Rectal smooth muscle tissue (tissue), 1 donor: ENCODE data around the gene P2RX3.

Experiments
- H3K27ac ChIP-seq: one replicate; pipeline ENCODE4 v1.7.0; 2013; ENCODE audit warnings: low read depth, low read length, inconsistent platforms
- H3K27me3 ChIP-seq: one replicate; pipeline ENCODE4 v1.7.0; 2013; ENCODE audit warnings: low read length; ENCODE audit not compliant: control insufficient read depth, insufficient read depth
- H3K36me3 ChIP-seq: one replicate; pipeline ENCODE4 v1.7.0; 2013; ENCODE audit warnings: low read length; ENCODE audit not compliant: control insufficient read depth, insufficient read depth
- H3K4me1 ChIP-seq: one replicate; pipeline ENCODE4 v1.7.0; 2013; ENCODE audit warnings: low read length; ENCODE audit not compliant: control insufficient read depth, insufficient read depth
- H3K4me3 ChIP-seq: one replicate; pipeline ENCODE4 v1.7.0; 2013; ENCODE audit warnings: low read length
- H3K9ac ChIP-seq: one replicate; pipeline ENCODE4 v1.7.0; 2013; ENCODE audit warnings: low read length

The P2RX3 gene

GRCh38 chr11:57323167-57323854, 14.8 kb upstream of the P2RX3 start:
- peak overlapping the region; percentile 83 for H3K27ac ChIP-seq
- no peak overlapping the region for H3K9ac ChIP-seq
- peaks cover 20% of the 10 kb centered on the region for H3K4me1 ChIP-seq
- peaks cover 9% of the 10 kb centered on the region for H3K36me3 ChIP-seq
- H3K27me3 ChIP-seq: no peaks in the 10 kb centered on the region
- H3K4me3 ChIP-seq: peak overlapping the region; percentile 80

- H3K4me3 ChIP-seq: peak overlapping the region; percentile 80
- H3K27me3 ChIP-seq: no peaks in the 10 kb centered on the region
- peaks cover 14% of the 10 kb centered on the region for H3K36me3 ChIP-seq
- H3K27ac ChIP-seq: peak overlapping the region; percentile 83
- peaks cover 19% of the 10 kb centered on the region for H3K4me1 ChIP-seq
- H3K9ac ChIP-seq: peak overlapping the region; percentile 32
Measured at GRCh38 chr11:57323855-57324153, 14.3 kb upstream of the P2RX3 start.

GRCh38 chr11:57324154-57324885, 13.8 kb upstream of the P2RX3 start:
- no peaks in the 10 kb centered on the region for H3K27me3 ChIP-seq
- peak overlapping the region; percentile 83 for H3K27ac ChIP-seq
- peaks cover 19% of the 10 kb centered on the region for H3K4me1 ChIP-seq
- peaks cover 14% of the 10 kb centered on the region for H3K36me3 ChIP-seq
- peak overlapping the region; percentile 32 for H3K9ac ChIP-seq
- H3K4me3 ChIP-seq: peak overlapping the region; percentile 80

- H3K4me1 ChIP-seq: peaks cover 19% of the 10 kb centered on the region
- peak within 1 kb of the TSS; percentile 83 for H3K27ac ChIP-seq
- H3K36me3 ChIP-seq: peaks cover 17% of the 10 kb centered on the region
Measured at GRCh38 chr11:57324886-57325734, 13.0 kb upstream of the P2RX3 start, which contains the start of gene TNKS1BP1. Gene TNKS1BP1 (minus strand): TSS chr11:57324952. CDS start chr11:57321885, 3,067 bp downstream.

GRCh38 chr11:57325735-57326048, 12.5 kb upstream of the P2RX3 start:
- no peaks in the 10 kb centered on the region for H3K27me3 ChIP-seq
- peak overlapping the region; percentile 69 for H3K9ac ChIP-seq
- H3K4me1 ChIP-seq: peaks cover 19% of the 10 kb centered on the region
- peak overlapping the region; percentile 83 for H3K27ac ChIP-seq
- peak overlapping the region; percentile 82 for H3K4me3 ChIP-seq
- H3K36me3 ChIP-seq: peaks cover 21% of the 10 kb centered on the region

More at GRCh38 chr11:57324886-57325734, 13.0 kb upstream of the P2RX3 start, which contains the start of gene TNKS1BP1:
- H3K27me3 ChIP-seq: no peaks in the 10 kb centered on the region
- peak within 1 kb of the TSS; percentile 82 for H3K4me3 ChIP-seq
- H3K9ac ChIP-seq: peak within 1 kb of the TSS; percentile 69

- Histone ChIP-seq H3K27ac (no peak overlapping the region), H3K36me3 (peaks cover 42% of the 10 kb centered on the region), H3K9ac (no peak overlapping the region), H3K27me3 (no peaks in the 10 kb centered on the region), H3K4me1 (peaks cover 13% of the 10 kb centered on the region), H3K4me3 (no peak overlapping the region)
Measured at GRCh38 chr11:57327721-57328120, 10.4 kb upstream of the P2RX3 start.

GRCh38 chr11:57330029-57330428, 8.1 kb upstream of the P2RX3 start:
- H3K27me3 ChIP-seq: no peaks in the 10 kb centered on the region
- no peak overlapping the region for H3K4me3 ChIP-seq
- no peak overlapping the region for H3K9ac ChIP-seq
- H3K4me1 ChIP-seq: peaks cover 13% of the 10 kb centered on the region
- peaks cover 47% of the 10 kb centered on the region for H3K36me3 ChIP-seq
- H3K27ac ChIP-seq: no peak overlapping the region

- H3K36me3 ChIP-seq: peaks cover 47% of the 10 kb centered on the region
Measured at GRCh38 chr11:57331720-57332119, 6.4 kb upstream of the P2RX3 start.

GRCh38 chr11:57332694-57333440, 5.3 kb upstream of the P2RX3 start:
- peaks cover 7% of the 10 kb centered on the region for H3K4me1 ChIP-seq
- no peak overlapping the region for H3K27ac ChIP-seq
- H3K27me3 ChIP-seq: no peaks in the 10 kb centered on the region
- H3K9ac ChIP-seq: no peak overlapping the region
- H3K36me3 ChIP-seq: peaks cover 41% of the 10 kb centered on the region
- H3K4me3 ChIP-seq: no peak overlapping the region

More at GRCh38 chr11:57331720-57332119, 6.4 kb upstream of the P2RX3 start:
- no peaks in the 10 kb centered on the region for H3K27me3 ChIP-seq
- no peak overlapping the region for H3K4me3 ChIP-seq
- H3K4me1 ChIP-seq: peaks cover 7% of the 10 kb centered on the region
- H3K9ac ChIP-seq: no peak overlapping the region
- no peak overlapping the region for H3K27ac ChIP-seq

GRCh38 chr11:57335023-57335342, 3.2 kb upstream of the P2RX3 start:
- peaks cover 7% of the 10 kb centered on the region for H3K4me1 ChIP-seq
- H3K27ac ChIP-seq: peak overlapping the region; percentile 79
- peak overlapping the region; percentile 38 for H3K9ac ChIP-seq
- no peaks in the 10 kb centered on the region for H3K27me3 ChIP-seq
- H3K4me3 ChIP-seq: peak overlapping the region; percentile 85
- H3K36me3 ChIP-seq: peaks cover 31% of the 10 kb centered on the region

- Histone ChIP-seq H3K9ac (peak within 1 kb of the TSS; percentile 38), H3K4me1 (peaks cover 7% of the 10 kb centered on the region), H3K27me3 (no peaks in the 10 kb centered on the region), H3K36me3 (peaks cover 26% of the 10 kb centered on the region), H3K4me3 (peak within 1 kb of the TSS; percentile 85), H3K27ac (peak within 1 kb of the TSS; percentile 79)
Measured at GRCh38 chr11:57335343-57336110, 2.6 kb upstream of the P2RX3 start, which contains the start of gene SSRP1. Gene SSRP1 (minus strand): TSS chr11:57335892. CDS start chr11:57335121, 771 bp downstream.
